ENCODE results near the gene NBPF4. TPM values are rescaled to one million over a fixed set of nuclear protein-coding genes. Genes with fewer than 3 reads are reported as not detected.
"Not testable (repeated sequence)": the region's sequence is repeated elsewhere in the genome, so short reads cannot be mapped to it uniquely, and the experiment has no call there.

The NBPF4 gene, protein sequence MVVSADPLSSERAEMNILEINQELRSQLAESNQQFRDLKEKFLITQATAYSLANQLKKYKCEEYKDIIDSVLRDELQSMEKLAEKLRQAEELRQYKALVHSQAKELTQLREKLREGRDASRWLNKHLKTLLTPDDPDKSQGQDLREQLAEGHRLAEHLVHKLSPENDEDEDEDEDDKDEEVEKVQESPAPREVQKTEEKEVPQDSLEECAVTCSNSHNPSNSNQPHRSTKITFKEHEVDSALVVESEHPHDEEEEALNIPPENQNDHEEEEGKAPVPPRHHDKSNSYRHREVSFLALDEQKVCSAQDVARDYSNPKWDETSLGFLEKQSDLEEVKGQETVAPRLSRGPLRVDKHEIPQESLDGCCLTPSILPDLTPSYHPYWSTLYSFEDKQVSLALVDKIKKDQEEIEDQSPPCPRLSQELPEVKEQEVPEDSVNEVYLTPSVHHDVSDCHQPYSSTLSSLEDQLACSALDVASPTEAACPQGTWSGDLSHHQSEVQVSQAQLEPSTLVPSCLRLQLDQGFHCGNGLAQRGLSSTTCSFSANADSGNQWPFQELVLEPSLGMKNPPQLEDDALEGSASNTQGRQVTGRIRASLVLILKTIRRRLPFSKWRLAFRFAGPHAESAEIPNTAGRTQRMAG
- under 1 TPM; 0.37 to 0.59 TPM for total RNA-seq

DNA sequence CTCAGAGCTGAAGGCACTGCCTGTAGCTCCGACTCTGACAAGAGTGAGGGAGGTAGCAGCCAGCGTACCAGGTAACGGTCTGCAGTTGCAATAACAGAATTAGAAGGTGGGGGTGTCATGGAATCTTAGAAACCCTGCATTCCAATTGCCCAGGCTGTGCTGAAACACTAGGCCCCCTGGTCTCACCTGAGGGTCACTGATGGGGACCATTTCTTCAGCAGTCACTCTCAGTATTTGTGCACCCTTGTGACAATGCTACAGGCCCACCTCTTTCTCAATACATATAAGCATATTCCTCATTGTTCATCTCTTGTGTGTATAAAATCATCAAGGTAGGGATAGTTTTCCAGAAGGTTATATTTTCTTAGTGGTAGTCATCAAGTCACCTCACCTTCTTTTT is at the start of gene NBPF4:
Gene NBPF4, minus strand, starts transcription at position 101 of the 400 bp plus-strand sequence. CDS start 315 bp downstream, outside the sequence.
- H3K27me3 ChIP-seq; H3K36me3 ChIP-seq; H3K9me3 ChIP-seq; intact Hi-C loops (cut with DNase I); DNase-seq; H3K4me3 ChIP-seq; H3K27ac ChIP-seq; H3K9ac ChIP-seq (ENCODE audit: low read depth in 2 of 2, low read length in 2 of 2); H3K4me1 ChIP-seq: not testable (repeated sequence)

DNA sequence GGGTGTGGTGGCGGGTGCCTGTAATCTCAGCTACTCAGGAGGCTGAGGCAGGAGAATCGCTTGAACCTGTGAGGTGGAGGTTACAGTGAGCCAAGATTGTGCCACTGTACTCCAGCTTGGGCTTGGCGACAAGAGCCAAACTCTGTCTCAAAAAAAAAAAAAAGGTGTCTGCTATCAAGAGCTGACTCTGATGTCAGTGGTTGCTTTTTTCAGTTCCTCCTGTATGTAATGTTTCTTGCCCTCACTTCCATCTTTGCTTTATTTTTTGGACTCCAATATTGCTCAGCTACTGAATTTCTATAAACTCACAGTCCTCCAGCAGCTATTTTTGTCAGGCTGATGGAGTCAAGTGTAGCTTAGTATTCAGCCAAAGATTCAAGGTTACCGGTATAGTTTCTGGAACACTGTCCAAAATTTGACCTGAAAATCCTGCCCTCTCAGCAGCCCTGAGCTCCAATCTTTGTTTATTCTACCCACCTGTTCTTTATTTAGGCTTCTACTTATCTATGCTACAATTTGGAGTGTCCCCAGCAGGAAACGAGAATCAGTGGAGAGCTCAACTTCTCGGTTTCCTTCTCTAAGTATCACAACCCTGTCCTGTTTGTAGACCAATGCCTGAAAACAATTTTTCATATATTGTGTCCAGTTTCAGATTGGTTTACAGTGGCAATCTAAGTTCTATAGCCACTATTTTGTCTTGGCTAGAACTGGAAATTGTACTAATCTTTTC is 38.8 kb upstream of the NBPF4 start:
- H3K27ac ChIP-seq; H3K9ac ChIP-seq (ENCODE audit: low read depth in 2 of 2, low read length in 2 of 2); H3K9me3 ChIP-seq; H3K4me3 ChIP-seq; H3K27me3 ChIP-seq; H3K4me1 ChIP-seq; intact Hi-C loops (cut with DNase I); DNase-seq; H3K36me3 ChIP-seq: not testable (repeated sequence)

- H3K4me3 ChIP-seq; H3K9ac ChIP-seq (ENCODE audit: low read depth in 2 of 2, low read length in 2 of 2); H3K27me3 ChIP-seq; DNase-seq; H3K4me1 ChIP-seq; intact Hi-C loops (cut with DNase I); H3K36me3 ChIP-seq; H3K9me3 ChIP-seq; H3K27ac ChIP-seq: not testable (repeated sequence)
Observed at GRCh38 chr1:108272485-108273327, 28.8 kb upstream of the NBPF4 start.

- H3K27me3 ChIP-seq; intact Hi-C loops (cut with DNase I); DNase-seq; H3K4me3 ChIP-seq; H3K36me3 ChIP-seq; H3K4me1 ChIP-seq; H3K27ac ChIP-seq; H3K9me3 ChIP-seq; H3K9ac ChIP-seq (ENCODE audit: low read depth in 2 of 2, low read length in 2 of 2): not testable (repeated sequence)
Observed at GRCh38 chr1:108267097-108267496, 23.2 kb upstream of the NBPF4 start.

- H3K9me3 ChIP-seq; H3K27me3 ChIP-seq; DNase-seq; H3K9ac ChIP-seq (ENCODE audit: low read depth in 2 of 2, low read length in 2 of 2); H3K36me3 ChIP-seq; H3K4me1 ChIP-seq; H3K27ac ChIP-seq; H3K4me3 ChIP-seq; intact Hi-C loops (cut with DNase I): not testable (repeated sequence)
Observed at GRCh38 chr1:108261967-108262366, 18.1 kb upstream of the NBPF4 start.

DNA sequence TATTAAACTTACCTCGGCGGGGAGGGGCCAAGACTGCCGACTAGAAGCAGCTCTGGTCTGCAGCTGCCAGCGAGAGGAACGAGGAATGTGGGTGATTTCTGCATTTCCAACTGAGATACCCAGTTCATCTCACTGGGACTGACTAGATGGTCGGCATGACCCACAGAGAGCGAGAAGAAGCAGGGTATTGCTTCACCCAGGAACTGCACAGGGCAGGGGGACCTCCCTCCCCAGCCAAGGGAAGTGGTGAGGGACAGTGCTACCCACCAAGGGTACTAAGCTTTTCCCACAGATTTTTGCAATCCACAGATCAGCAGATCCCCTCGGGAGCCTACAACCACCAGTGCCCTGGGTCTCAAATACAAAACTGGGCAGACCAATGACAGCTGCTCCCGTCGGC is 17.6 kb upstream of the NBPF4 start:
- H3K27ac ChIP-seq; intact Hi-C loops (cut with DNase I); H3K4me1 ChIP-seq; H3K4me3 ChIP-seq; H3K36me3 ChIP-seq; H3K9ac ChIP-seq (ENCODE audit: low read depth in 2 of 2, low read length in 2 of 2); DNase-seq; H3K27me3 ChIP-seq; H3K9me3 ChIP-seq: not testable (repeated sequence)

DNA sequence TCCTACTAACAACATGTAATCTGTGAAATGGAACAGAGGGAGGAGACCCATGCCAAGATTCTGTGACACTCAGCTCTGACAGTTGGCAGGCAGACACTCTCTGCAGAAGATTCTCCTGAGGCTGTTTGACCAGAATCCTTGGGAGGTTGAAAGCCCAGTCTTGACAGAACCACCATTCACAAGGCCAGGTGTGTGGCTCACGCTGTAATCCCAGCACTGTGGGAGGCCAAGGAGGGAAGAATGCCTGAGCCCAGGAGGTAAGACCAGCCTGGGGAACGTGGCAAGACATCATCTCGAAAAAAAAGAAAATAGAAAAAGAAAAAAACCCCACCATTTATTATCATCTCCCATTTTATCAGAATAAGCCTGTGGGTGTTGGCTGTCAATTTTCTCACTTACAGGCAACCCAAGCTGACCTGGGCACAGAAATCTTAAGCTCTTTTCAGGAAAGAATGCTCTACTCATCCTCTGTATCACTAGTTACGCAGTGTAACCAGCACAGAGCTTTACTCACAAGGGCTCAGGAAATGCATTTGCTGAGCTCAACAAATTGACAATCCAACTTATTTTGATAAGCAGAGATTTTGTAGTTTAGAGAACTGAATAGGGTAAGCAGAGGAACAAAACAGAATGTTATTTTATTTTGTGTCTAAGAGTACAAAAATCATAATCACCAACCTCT is 16.8 kb upstream of the NBPF4 start:
- H3K4me3 ChIP-seq; H3K9ac ChIP-seq (ENCODE audit: low read depth in 2 of 2, low read length in 2 of 2); intact Hi-C loops (cut with DNase I); H3K27me3 ChIP-seq; H3K9me3 ChIP-seq; H3K27ac ChIP-seq; DNase-seq; H3K36me3 ChIP-seq; H3K4me1 ChIP-seq: not testable (repeated sequence)

DNA sequence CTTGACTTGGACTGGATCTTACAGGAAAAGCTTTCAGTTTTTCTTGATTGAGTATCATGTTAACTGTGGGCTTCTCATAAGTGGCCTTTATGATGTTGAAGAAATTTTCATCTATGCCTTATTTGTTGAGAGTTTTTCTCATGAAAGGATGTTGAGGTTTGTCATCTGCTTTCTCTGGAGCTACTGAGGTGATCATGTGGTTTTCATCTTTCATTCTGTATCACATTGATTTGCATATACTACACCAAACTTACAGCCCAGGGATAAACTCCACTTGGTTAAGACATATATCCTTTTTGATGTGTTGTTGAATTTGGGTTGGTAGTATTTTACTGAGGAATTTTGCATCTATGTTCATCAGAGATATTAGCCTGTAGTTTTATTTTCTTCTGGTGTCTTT is 11.6 kb upstream of the NBPF4 start:
- DNase-seq, H3K36me3 ChIP-seq: not testable (repeated sequence)

GRCh38 chr1:108239426-108239825 is 4.5 kb downstream of the NBPF4 start:
- H3K4me3 ChIP-seq; H3K4me1 ChIP-seq; H3K27ac ChIP-seq; intact Hi-C loops (cut with DNase I); H3K36me3 ChIP-seq; H3K9ac ChIP-seq (ENCODE audit: low read depth in 2 of 2, low read length in 2 of 2); DNase-seq; H3K9me3 ChIP-seq; H3K27me3 ChIP-seq: not testable (repeated sequence)

More for the DNA sequence above, 11.6 kb upstream of the NBPF4 start:
- H3K4me1 ChIP-seq; H3K4me3 ChIP-seq; intact Hi-C loops (cut with DNase I); H3K9me3 ChIP-seq; H3K27ac ChIP-seq; H3K9ac ChIP-seq (ENCODE audit: low read depth in 2 of 2, low read length in 2 of 2); H3K27me3 ChIP-seq: not testable (repeated sequence)

GRCh38 chr1:108235308-108235707 is 8.6 kb downstream of the NBPF4 start:
- H3K4me3 ChIP-seq; H3K27me3 ChIP-seq; H3K9ac ChIP-seq (ENCODE audit: low read depth in 2 of 2, low read length in 2 of 2); H3K36me3 ChIP-seq; H3K9me3 ChIP-seq; H3K4me1 ChIP-seq; DNase-seq; H3K27ac ChIP-seq; intact Hi-C loops (cut with DNase I): not testable (repeated sequence)

GRCh38 chr1:108232183-108232582 is 11.7 kb downstream of the NBPF4 start:
- intact Hi-C loops (cut with DNase I); H3K4me1 ChIP-seq; H3K9me3 ChIP-seq: not testable (repeated sequence)

GRCh38 chr1:108229976-108230375 is 13.9 kb downstream of the NBPF4 start:
- H3K36me3 ChIP-seq; H3K9me3 ChIP-seq; DNase-seq; intact Hi-C loops (cut with DNase I); H3K27ac ChIP-seq; H3K27me3 ChIP-seq; H3K4me3 ChIP-seq; H3K4me1 ChIP-seq; H3K9ac ChIP-seq (ENCODE audit: low read depth in 2 of 2, low read length in 2 of 2): not testable (repeated sequence)

More at GRCh38 chr1:108232183-108232582, 11.7 kb downstream of the NBPF4 start:
- not testable (repeated sequence) for DNase-seq; H3K27ac ChIP-seq; H3K36me3 ChIP-seq; H3K9ac ChIP-seq (ENCODE audit: low read depth in 2 of 2, low read length in 2 of 2); H3K4me3 ChIP-seq; H3K27me3 ChIP-seq

All from colonic mucosa (tissue), 4 donors.